Astrocyte (in vitro differentiated cells and primary cell): ENCODE data around the gene CSKMT. TPM values are rescaled to one million over a fixed set of nuclear protein-coding genes. Genes with fewer than 3 reads are reported as not detected.
A peak's percentile ranks its signal among the peaks of the same experiment; 100 is the strongest.

Experiments used
- DNase-seq: peaks from one replicate; pipeline ENCODE4 v3.0.0-alpha.2; 2010; ENCODE audit warnings: low read depth
- FAIRE-seq: peaks from 2 replicates; lab custom pipeline; 2011; peaks lifted over from hg19 to GRCh38; lab: Jason Lieb, UNC
- H2AFZ ChIP-seq: 2 replicates; pipeline ENCODE4 v1.6.0; 2012; ENCODE audit warnings: low read depth, low read length, inconsistent platforms
- H3K27ac ChIP-seq: 2 replicates; pipeline ENCODE4 v1.5.1; 2011; ENCODE audit warnings: low read depth, low read length, inconsistent platforms
- H3K27me3 ChIP-seq: 2 replicates; pipeline ENCODE4 v1.6.0; 2011; ENCODE audit warnings: low read length, inconsistent platforms; ENCODE audit not compliant: insufficient read depth
- H3K36me3 ChIP-seq: 2 replicates; pipeline ENCODE4 v1.5.1; 2011; ENCODE audit warnings: low read length, inconsistent platforms; ENCODE audit not compliant: insufficient read depth
- H3K4me1 ChIP-seq: 2 replicates; pipeline ENCODE4 v1.5.1; 2011; ENCODE audit warnings: low read length, inconsistent platforms; ENCODE audit not compliant: insufficient read depth
- H3K4me2 ChIP-seq: 2 replicates; pipeline ENCODE4 v1.6.0; 2012; ENCODE audit warnings: low read length, inconsistent platforms
- H3K4me3 ChIP-seq: 2 replicates; pipeline ENCODE4 v1.5.1; 2011; ENCODE audit warnings: low read depth, mild to moderate bottlenecking, low read length, inconsistent platforms; ENCODE audit not compliant: insufficient read depth
- H3K79me2 ChIP-seq: 2 replicates; pipeline ENCODE4 v1.6.0; 2012; ENCODE audit warnings: mild to moderate bottlenecking, low read length, inconsistent platforms; ENCODE audit not compliant: insufficient read depth
- H3K9ac ChIP-seq: 2 replicates; pipeline ENCODE4 v1.6.0; 2012; ENCODE audit warnings: mild to moderate bottlenecking, low read length, inconsistent platforms
- H3K9me3 ChIP-seq: 2 replicates; pipeline ENCODE4 v1.5.1; 2012; ENCODE audit warnings: low read depth, mild to moderate bottlenecking, low read length, inconsistent platforms; ENCODE audit not compliant: insufficient read depth
- H4K20me1 ChIP-seq: 2 replicates; pipeline ENCODE4 v1.6.0; 2012; ENCODE audit warnings: low read length, inconsistent platforms; ENCODE audit not compliant: insufficient read depth
- H3K27ac Mint-ChIP-seq: one replicate; pipeline ENCODE4 v1.8.0; 2021; ENCODE audit warnings: mild to moderate bottlenecking, mixed read lengths; ENCODE audit not compliant: unreplicated experiment
- H3K27me3 Mint-ChIP-seq: one replicate; pipeline ENCODE4 v1.8.0; 2021; ENCODE audit warnings: low read depth, mixed read lengths; ENCODE audit not compliant: unreplicated experiment
- H3K36me3 Mint-ChIP-seq: one replicate; pipeline ENCODE4 v1.8.0; 2021; ENCODE audit warnings: low read depth, mixed read lengths; ENCODE audit not compliant: unreplicated experiment
- H3K4me1 Mint-ChIP-seq: one replicate; pipeline ENCODE4 v1.8.0; 2021; ENCODE audit warnings: low read depth, mixed read lengths; ENCODE audit not compliant: unreplicated experiment
- H3K4me3 Mint-ChIP-seq: one replicate; pipeline ENCODE4 v1.8.0; 2021; ENCODE audit warnings: mild to moderate bottlenecking, moderate library complexity, mixed read lengths; ENCODE audit not compliant: unreplicated experiment
- H3K9me3 Mint-ChIP-seq: one replicate; pipeline ENCODE4 v1.8.0; 2021; ENCODE audit warnings: mild to moderate bottlenecking, mixed read lengths; ENCODE audit not compliant: unreplicated experiment
- CTCF ChIP-seq: IDR thresholded peaks from 2 replicates; pipeline ENCODE4 v1.5.1; 2011; ENCODE audit warnings: low read depth, mild to moderate bottlenecking, inconsistent platforms, low read length, moderate library complexity; ENCODE audit not compliant: insufficient read depth
- EZH2 ChIP-seq: IDR thresholded peaks from 2 replicates; pipeline ENCODE4 v1.6.1; 2012; ENCODE audit warnings: mild to moderate bottlenecking, low read length, inconsistent platforms; ENCODE audit not compliant: insufficient read depth
- total RNA-seq: library from RNA; stranded (reverse); gene quantifications from 2 replicates; pipeline ENCODE4 v1.2.1, GENCODE V29; 2021

The CSKMT gene
- total RNA-seq, 1 donor from 2014 or later, result 23.3 TPM

GRCh38 chr11:62682518-62682917 is 17.4 kb downstream of the CSKMT start:
- Histone ChIP-seq H3K4me3 (no peak overlapping the region), H3K79me2 (peaks cover 19% of the 10 kb centered on the region), H4K20me1 (peaks cover 4% of the 10 kb centered on the region), H3K9ac (no peak overlapping the region), H3K4me2 (no peak overlapping the region), H3K27ac (no peak overlapping the region), H3K27me3 (peaks cover 3% of the 10 kb centered on the region), H3K36me3 (peaks cover 2% of the 10 kb centered on the region), H3K9me3 (no peaks in the 10 kb centered on the region), H3K4me1 (peaks cover 16% of the 10 kb centered on the region), H2AFZ (no peak overlapping the region)
- Mint-ChIP-seq H3K9me3 (no peaks in the 10 kb centered on the region), H3K27me3 (no peaks in the 10 kb centered on the region), H3K4me1 (peaks cover 12% of the 10 kb centered on the region), H3K36me3 (peaks cover 5% of the 10 kb centered on the region), H3K4me3 (no peak overlapping the region), H3K27ac (no peak overlapping the region)
- FAIRE-seq, result no peak
- DNase-seq, result no peak
- TF ChIP-seq CTCF (no peak), EZH2 (no peak)

- Mint-ChIP-seq H3K4me1 (peaks cover 13% of the 10 kb centered on the region), H3K4me3 (no peak overlapping the region), H3K27ac (no peak overlapping the region), H3K36me3 (peaks cover 3% of the 10 kb centered on the region), H3K27me3 (no peaks in the 10 kb centered on the region), H3K9me3 (no peaks in the 10 kb centered on the region)
- no peaks in the 10 kb centered on the region for H4K20me1 ChIP-seq
- H3K4me2 ChIP-seq, result peak overlapping the region; percentile 73
- no peak overlapping the region for H3K27ac ChIP-seq
- H3K36me3 ChIP-seq, result peaks cover 10% of the 10 kb centered on the region
- H2AFZ ChIP-seq, result peak overlapping the region; percentile 73
- H3K9me3 ChIP-seq, result no peaks in the 10 kb centered on the region
- FAIRE-seq (no peak), DNase-seq (no peak)
- peaks cover 3% of the 10 kb centered on the region for H3K27me3 ChIP-seq
- peak overlapping the region; percentile 23 for H3K9ac ChIP-seq
- no peak for TF ChIP-seq CTCF
- TF ChIP-seq EZH2, result peak; percentile 66
- H3K79me2 ChIP-seq, result no peaks in the 10 kb centered on the region
- peak overlapping the region; percentile 33 for H3K4me3 ChIP-seq
- H3K4me1 ChIP-seq, result peaks cover 13% of the 10 kb centered on the region
Observed at GRCh38 chr11:62687508-62688396, 22.6 kb downstream of the CSKMT start.

DNA sequence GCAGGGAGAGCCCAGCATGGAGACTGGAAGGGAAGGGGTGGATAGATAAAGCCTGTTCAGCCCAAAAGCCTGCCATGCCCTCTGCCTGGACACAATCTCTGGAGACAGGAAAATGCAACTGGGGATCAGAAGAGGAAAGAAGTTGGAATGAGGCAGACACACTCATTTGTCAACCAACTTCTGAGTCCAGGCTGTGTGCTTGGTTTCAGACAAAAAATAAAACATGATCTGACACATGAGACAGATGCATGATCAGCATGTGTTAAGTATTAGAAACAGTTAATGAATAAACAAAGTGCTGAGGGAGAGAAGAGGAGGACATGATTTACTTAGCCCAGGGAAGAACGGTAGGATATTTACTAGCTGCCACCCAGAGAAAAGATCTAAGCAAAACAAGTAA is 23.4 kb downstream of the CSKMT start:
- Histone ChIP-seq H3K9me3 (no peaks in the 10 kb centered on the region), H2AFZ (peak overlapping the region; percentile 73), H3K9ac (no peak overlapping the region), H3K4me3 (no peak overlapping the region), H3K27ac (no peak overlapping the region), H3K79me2 (no peaks in the 10 kb centered on the region), H3K36me3 (peaks cover 14% of the 10 kb centered on the region), H4K20me1 (no peaks in the 10 kb centered on the region), H3K4me1 (peaks cover 13% of the 10 kb centered on the region), H3K4me2 (peak overlapping the region; percentile 73), H3K27me3 (peaks cover 3% of the 10 kb centered on the region)
- H3K4me1 Mint-ChIP-seq, result peaks cover 13% of the 10 kb centered on the region
- no peak overlapping the region for H3K4me3 Mint-ChIP-seq
- no peak for DNase-seq
- H3K27ac Mint-ChIP-seq, result no peak overlapping the region
- no peak for FAIRE-seq
- no peaks in the 10 kb centered on the region for H3K9me3 Mint-ChIP-seq
- TF ChIP-seq CTCF (no peak), EZH2 (peak; percentile 1)
- no peaks in the 10 kb centered on the region for H3K27me3 Mint-ChIP-seq
- H3K36me3 Mint-ChIP-seq, result peaks cover 6% of the 10 kb centered on the region
